Vagina (tissue), 2 donors: Measurements from ENCODE around the gene PRPF6. TPM values are rescaled to one million over a fixed set of nuclear protein-coding genes. Genes with fewer than 3 reads are reported as not detected.

ENCODE experiments used
- DNase-seq, 2 donors: peaks; one replicate each; pipeline ENCODE4 v3.0.0-alpha.2; 2017; ENCODE audit errors: extremely low spot score in 2 of 2
- H3K27ac ChIP-seq: fragments of 200-600 bp; sonication (generic); one replicate; pipeline ENCODE4 v1.5.1; 2019
- H3K27me3 ChIP-seq: fragments of 200-600 bp; sonication (generic); one replicate; pipeline ENCODE4 v1.5.1; 2019
- H3K36me3 ChIP-seq, 2 donors: fragments of 200-600 bp; sonication (generic); one replicate each; pipeline ENCODE4 v1.5.1; 2017 to 2019
- H3K4me1 ChIP-seq: fragments of 200-600 bp; sonication (generic); one replicate; pipeline ENCODE4 v1.5.1; 2019
- H3K4me3 ChIP-seq, 2 donors: fragments of 200-600 bp; sonication (generic); 1 replicate in 1 of 2; 2 replicates in 1 of 2; pipeline ENCODE4 v1.5.1; 2016 to 2019
- H3K9me3 ChIP-seq: fragments of 200-600 bp; sonication (generic); one replicate; pipeline ENCODE4 v1.5.1; 2019
- CTCF ChIP-seq, 3 experiments: fragments of 450-650 bp in 2 of 3; fragments of 200-600 bp in 1 of 3; sonication (generic) in 1 of 3; IDR thresholded peaks; one replicate each; pipeline ENCODE4 v1.5.1; 2017 to 2019; ENCODE audit warnings: antibody characterized with exemption in 3 of 3, mild to moderate bottlenecking in 2 of 3, moderate library complexity in 2 of 3
- POLR2A ChIP-seq, 2 donors: fragments of 450-650 bp; IDR thresholded peaks; one replicate each; pipeline ENCODE4 v1.6.1; 2017; ENCODE audit warnings: antibody characterized with exemption in 2 of 2, mild to moderate bottlenecking in 2 of 2, moderate library complexity in 2 of 2
- POLR2AphosphoS5 ChIP-seq, 2 donors: sonication (generic); formaldehyde crosslinking; IDR thresholded peaks; one replicate each; pipeline ENCODE4 v1.9.0; 2017; ENCODE audit warnings: antibody characterized with exemption in 2 of 2, mild to moderate bottlenecking in 2 of 2, low read depth in 1 of 2; ENCODE audit not compliant: insufficient read depth in 1 of 2
- intact Hi-C: fragments of 100-400 bp; cut with DNase I; formaldehyde crosslinking; loops from one replicate; pipeline ENCODE4 v1.15.1; 2023
- total RNA-seq: library from RNA; depleted of rRNA; stranded (reverse); fragments of >200 nt; gene quantifications from one replicate; pipeline ENCODE4 v1.2.3, GENCODE V29; 2016

Gene PRPF6
- total RNA-seq, 1 donor from 2014 or later: 50.6 TPM

- TF ChIP-seq POLR2A (IDR thresholded peaks at IDR 0.05) (no peak), CTCF (IDR thresholded peaks at IDR 0.05) (no peak), POLR2AphosphoS5 (IDR thresholded peaks at IDR 0.05; ENCODE audit: insufficient read depth in 1 of 2, low read depth in 1 of 2) (no peak)
- no peak for DNase-seq
- no peaks in the 10 kb centered on the region for H3K27me3 ChIP-seq
- intact Hi-C loops: no loop called here
- H3K9me3 ChIP-seq: no peaks in the 10 kb centered on the region
- peaks cover 18% of the 10 kb centered on the region for H3K4me1 ChIP-seq
- peaks cover 0 to 89% of the 10 kb centered on the region in 2 donors for H3K36me3 ChIP-seq
- H3K27ac ChIP-seq: no peak overlapping the region
- no peak overlapping the region for H3K4me3 ChIP-seq
Observed at GRCh38 chr20:64001607-64002011, 20.7 kb downstream of the PRPF6 start.

DNA sequence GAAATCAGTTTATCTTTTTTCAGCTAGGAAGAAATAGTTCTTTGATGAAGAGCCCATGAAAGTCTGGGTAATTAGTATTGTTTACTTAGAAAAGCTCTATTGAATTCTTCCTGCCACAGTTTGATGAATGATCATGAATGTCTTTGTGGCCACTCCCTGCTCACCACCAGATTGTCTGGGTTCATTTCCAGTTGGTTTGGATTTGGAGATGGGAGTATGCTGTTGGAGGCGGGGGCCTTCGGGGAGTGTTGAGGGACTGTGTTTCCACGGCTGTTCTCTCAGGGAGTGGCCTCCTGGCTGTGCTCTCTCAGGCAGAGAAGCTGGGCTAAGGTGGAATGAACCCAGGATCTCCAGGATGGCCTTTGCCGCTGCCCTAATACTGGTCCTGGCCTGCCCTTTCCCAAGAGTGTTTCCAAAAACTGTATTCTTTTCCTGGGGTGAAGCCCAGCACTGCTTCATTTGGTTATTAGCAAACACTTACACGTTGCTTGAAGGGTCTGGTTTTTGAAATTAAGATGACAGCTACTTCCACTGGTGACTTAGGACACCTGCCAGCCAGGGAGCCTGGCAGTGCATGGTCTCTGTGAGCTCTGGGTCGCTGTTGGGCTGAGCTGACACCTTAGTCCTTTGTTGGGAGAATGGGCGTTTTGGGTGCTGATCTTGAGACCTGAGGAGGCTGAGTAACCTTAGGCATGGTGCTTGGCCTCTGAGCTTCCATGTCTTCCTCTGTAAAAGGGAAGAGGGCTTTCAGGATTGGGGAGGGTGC, 23.2 kb downstream of the PRPF6 start:
- Histone ChIP-seq H3K36me3 (peaks cover 0 to 74% of the 10 kb centered on the region in 2 donors), H3K9me3 (no peaks in the 10 kb centered on the region), H3K27ac (no peak overlapping the region), H3K27me3 (no peaks in the 10 kb centered on the region), H3K4me1 (peaks cover 18% of the 10 kb centered on the region), H3K4me3 (no peak overlapping the region)
- DNase-seq: no peak
- intact Hi-C loops: no loop called here
- TF ChIP-seq POLR2A (IDR thresholded peaks at IDR 0.05): no peak
- no peak for TF ChIP-seq POLR2AphosphoS5 (IDR thresholded peaks at IDR 0.05; ENCODE audit: insufficient read depth in 1 of 2, low read depth in 1 of 2)
- TF ChIP-seq CTCF (IDR thresholded peaks at IDR 0.05): no peak

- H3K27ac ChIP-seq: no peak overlapping the region
- peaks cover 18% of the 10 kb centered on the region for H3K4me1 ChIP-seq
- TF ChIP-seq CTCF (IDR thresholded peaks at IDR 0.05) (no peak), POLR2AphosphoS5 (IDR thresholded peaks at IDR 0.05; ENCODE audit: insufficient read depth in 1 of 2, low read depth in 1 of 2) (no peak), POLR2A (IDR thresholded peaks at IDR 0.05) (no peak)
- peaks cover 0 to 72% of the 10 kb centered on the region in 2 donors for H3K36me3 ChIP-seq
- no peaks in the 10 kb centered on the region for H3K9me3 ChIP-seq
- DNase-seq: no peak
- intact Hi-C loops: no loop called here
- no peak overlapping the region for H3K4me3 ChIP-seq
- no peaks in the 10 kb centered on the region for H3K27me3 ChIP-seq
Observed at GRCh38 chr20:64005394-64005793, 24.5 kb downstream of the PRPF6 start.

- H3K27ac ChIP-seq: no peak overlapping the region
- peaks cover 18% of the 10 kb centered on the region for H3K4me1 ChIP-seq
- intact Hi-C loops: no loop called here
- no peaks in the 10 kb centered on the region for H3K9me3 ChIP-seq
- no peak for DNase-seq
- H3K36me3 ChIP-seq: peaks cover 4 to 72% of the 10 kb centered on the region in 2 donors
- no peak overlapping the region for H3K4me3 ChIP-seq
- H3K27me3 ChIP-seq: no peaks in the 10 kb centered on the region
- TF ChIP-seq CTCF (IDR thresholded peaks at IDR 0.05) (no peak), POLR2A (IDR thresholded peaks at IDR 0.05) (no peak), POLR2AphosphoS5 (IDR thresholded peaks at IDR 0.05; ENCODE audit: insufficient read depth in 1 of 2, low read depth in 1 of 2) (no peak)
Observed at GRCh38 chr20:64006490-64006889, 25.6 kb downstream of the PRPF6 start.

DNA sequence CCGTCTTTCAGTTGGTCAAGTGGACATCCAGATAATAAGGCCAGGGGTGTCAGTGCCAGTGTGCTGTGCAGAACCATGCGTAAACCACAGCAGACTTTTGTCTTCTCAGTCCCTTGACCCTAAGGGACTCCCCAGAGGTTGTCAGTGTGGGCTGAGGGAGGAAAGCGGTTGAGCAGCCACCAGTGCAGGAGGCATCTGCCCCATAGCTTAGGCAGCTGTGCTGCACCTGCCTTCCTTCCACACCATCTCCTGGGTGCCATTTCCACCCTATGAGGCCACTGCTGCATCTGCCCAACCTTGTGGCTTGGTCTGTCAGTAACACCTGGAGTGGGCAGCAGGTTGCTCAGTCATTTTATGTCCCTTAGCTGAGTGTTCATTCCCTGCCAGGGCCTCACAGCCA, 26.0 kb downstream of the PRPF6 start:
- H3K27me3 ChIP-seq: no peaks in the 10 kb centered on the region
- no peak for TF ChIP-seq POLR2AphosphoS5 (IDR thresholded peaks at IDR 0.05; ENCODE audit: insufficient read depth in 1 of 2, low read depth in 1 of 2)

More for the DNA sequence above, 26.0 kb downstream of the PRPF6 start:
- H3K36me3 ChIP-seq: peaks cover 4 to 69% of the 10 kb centered on the region in 2 donors
- DNase-seq: no peak
- H3K4me3 ChIP-seq: no peak overlapping the region
- H3K4me1 ChIP-seq: peaks cover 18% of the 10 kb centered on the region
- intact Hi-C loops: no loop called here
- H3K9me3 ChIP-seq: no peaks in the 10 kb centered on the region
- H3K27ac ChIP-seq: no peak overlapping the region
